Amniotic epithelial cell (primary cell): ENCODE results near the gene PCDHA1.

ENCODE experiments used
- DNase-seq: peaks from one replicate; pipeline ENCODE4 v3.0.0-alpha.2; 2010; ENCODE audit warnings: low read depth

Gene PCDHA1

DNA sequence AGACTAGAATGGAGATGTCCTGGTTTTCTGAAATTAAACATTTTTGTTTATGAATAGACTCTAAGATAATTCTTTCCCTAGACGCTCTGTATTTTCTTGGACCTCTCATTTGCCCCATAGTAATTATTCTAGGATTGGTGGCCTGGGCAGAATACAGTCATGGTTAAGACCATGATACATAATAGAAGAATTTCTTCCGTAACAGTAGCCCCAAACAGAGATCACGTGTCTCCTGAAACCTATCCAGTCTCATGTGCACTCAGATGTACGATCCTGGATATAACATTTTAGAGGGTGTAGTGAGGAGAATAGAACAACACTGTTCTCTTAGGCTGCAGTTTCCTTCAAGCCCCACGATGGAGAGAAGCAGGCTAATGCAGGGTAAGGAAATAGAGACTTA, 202.7 kb downstream of the PCDHA1 start:
- no peak for DNase-seq

DNA sequence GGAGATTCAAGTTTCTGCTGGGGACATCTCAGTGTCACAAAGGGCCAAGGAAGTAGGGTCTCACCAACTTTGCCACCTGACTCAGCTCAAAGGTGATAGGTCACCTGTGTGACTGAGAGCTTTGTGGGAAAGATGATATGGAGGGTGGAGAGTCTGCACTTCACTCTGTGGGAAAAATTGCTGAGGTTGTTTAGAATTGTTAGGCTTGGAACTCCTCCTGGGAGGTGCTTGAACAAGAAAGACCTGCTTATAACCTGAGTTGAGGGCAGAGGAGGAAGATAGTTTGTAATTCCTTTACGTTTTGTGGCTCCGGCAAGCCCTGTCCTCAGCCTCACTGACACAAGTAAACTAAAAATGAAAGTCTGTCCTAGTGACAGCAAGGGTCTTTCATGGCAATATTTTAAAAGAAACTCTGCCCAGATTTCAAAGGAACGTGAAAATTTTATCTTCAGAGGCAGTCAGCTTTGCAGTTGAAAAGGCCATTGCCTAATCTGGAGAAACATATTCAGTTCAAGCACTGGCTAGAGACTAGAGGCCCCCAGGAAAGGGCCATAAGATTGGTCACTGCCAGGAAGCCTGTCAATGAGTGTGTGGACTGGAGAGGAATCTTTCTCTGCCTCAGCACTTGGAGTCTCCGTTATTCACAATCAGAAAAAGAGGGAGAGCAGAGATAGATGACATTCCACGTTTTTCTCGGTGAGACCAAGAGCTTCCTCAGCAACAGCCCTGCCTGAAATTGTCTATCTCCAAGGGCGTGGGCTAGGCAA, 203.5 kb downstream of the PCDHA1 start:
- DNase-seq, result no peak

DNA sequence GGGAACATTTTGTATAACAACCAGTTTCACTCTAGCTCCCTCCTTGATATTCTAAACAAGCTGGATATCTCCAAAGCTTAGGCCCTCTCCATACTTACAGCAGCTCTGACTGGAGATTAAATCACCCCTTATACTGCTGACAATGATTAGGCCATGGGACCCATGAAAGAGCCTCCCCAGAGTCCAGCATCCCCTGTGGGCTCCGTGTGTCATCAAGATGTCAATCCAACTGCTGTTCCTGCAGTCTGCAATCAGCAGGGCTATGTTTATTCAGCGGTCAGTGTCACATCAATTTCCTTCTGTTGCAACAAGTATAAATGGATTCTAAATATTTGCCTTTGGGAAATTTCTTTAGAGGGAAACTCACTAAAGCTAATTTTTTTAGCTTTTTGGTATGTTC, 206.9 kb downstream of the PCDHA1 start:
- no peak for DNase-seq

DNA sequence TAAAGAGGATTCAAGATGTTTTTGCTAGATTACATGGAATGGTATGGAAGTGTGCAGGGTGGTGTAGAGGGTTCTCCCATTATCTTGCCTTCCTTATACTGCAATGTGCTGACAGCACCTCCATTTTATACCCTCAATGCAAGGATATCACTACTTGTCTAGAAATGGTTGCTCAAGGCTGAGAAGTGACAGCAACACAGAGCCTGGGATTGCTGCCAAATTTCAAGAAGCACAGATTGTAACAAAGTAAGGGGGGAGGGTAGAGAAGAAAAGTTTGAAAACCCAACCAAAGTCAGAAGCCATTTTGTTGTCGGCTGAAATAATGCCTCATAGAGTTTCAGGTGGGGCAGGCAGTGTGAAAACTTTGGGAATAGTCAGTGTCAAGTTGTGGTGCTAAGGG, 210.1 kb downstream of the PCDHA1 start:
- DNase-seq, result no peak

DNA sequence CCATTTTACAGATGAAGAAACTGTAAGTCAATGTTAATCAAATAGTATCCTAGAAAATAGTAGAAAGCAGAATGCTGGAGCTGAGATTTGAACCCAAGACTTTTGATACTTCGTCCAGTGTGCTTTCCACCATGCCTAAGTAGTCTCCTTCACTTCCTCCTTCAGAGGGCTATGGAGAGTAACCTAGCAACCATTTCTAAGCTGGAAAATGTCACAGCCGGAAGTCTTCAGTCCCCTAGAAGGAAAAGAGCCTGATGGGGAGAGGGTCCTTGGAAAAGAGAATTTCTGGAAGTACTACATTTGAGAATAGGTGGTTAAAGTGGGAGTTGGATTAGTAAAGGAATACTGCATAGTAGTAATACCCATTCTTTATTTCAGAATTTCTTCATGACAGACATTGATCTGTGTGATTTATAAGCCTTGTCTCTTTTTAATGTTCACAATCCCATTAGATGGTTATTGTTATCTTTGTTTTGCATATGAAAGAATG, 213.0 kb downstream of the PCDHA1 start:
- DNase-seq, result no peak

DNA sequence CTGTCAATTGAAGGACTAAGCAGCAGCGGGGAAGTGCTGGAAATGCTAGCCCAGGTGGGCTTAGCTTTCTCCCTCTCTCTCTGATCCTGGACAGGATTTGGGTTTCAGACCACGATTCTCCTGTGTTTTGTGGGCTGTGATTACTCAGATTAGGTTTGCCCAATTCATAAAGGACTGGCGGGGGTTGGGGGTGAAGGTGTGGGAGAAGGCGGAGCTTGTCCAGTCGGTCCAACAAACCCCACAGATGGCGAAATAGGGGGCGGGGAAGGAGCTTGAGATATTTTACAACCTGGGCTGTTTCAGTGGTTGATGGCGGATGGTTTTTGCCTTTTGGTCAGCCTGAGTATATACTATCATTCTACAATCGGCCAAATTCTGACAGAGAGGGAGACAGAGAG, 215.5 kb downstream of the PCDHA1 start:
- DNase-seq, result no peak

DNA sequence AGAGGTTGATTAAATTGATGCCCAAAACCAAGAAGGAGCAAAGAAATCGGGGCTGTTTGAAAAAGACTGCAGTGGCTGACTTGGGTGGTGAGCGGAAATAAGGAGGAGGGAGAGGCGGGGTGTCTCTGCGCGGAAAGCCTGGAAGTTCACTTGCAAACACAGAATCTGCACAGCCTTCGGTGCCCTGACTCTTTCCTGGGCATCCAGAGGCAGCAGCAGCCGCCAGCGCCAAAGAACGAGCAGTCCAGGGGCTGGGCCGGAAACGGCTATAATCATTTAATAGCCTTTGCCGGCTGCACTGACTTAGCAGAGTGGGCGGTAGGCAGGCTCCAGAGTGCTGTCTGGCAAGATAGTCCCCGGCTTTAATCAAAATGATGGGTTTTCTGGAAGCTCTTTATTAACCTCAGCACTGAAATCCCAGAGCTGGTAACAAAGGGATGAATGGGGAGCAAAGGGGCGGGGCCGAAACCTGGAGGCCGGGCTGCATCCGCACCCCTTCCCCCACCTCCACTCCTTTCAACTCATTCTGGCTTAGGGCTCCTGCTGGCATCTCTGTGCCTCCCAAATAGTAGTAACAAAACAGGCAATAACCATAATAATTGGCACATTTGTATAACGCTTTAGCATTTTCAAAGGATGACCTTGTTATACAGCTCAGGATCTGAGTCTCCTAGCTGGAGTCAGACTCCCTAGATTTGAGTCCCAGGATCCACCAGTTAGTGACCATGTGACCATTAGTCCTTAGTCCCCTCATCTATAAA, 216.1 kb downstream of the PCDHA1 start:
- DNase-seq, result no peak

DNA sequence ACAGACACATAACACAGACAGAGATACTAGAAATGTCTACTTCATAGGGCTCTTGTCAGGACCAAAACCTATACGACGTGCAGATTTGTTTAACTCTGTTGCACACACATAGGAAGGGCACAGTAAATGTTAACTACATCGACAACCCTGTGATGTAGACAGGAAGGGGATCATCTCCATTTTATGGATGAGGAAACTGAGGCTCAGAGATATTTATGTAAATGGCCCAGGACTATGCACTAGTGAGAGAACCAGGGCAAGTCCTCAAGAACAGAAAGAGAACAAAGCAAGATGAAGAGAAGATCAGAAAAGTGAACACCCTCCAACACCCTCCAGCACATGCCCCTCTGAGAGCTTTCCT, 216.6 kb downstream of the PCDHA1 start:
- DNase-seq, result no peak

DNA sequence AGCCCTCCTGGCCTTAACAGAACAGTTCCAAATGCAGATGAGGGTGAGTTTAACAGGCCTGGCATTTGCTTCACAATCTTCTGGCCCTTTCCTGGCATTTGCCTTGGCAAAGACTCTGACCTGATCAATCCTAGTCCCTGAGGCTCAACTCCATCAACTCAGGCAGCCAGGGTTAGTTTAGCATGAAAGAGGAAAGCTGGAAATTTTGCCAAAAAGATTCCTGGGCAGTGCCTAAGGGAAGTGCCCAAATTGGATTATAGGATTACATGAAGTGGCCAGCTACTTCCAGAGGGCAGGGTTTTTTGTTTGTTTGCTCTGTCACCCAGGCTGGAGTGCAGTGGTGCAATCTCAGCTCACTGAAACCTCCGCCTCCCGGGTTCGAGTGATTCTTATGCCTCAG, 217.1 kb downstream of the PCDHA1 start:
- DNase-seq, result no peak

DNA sequence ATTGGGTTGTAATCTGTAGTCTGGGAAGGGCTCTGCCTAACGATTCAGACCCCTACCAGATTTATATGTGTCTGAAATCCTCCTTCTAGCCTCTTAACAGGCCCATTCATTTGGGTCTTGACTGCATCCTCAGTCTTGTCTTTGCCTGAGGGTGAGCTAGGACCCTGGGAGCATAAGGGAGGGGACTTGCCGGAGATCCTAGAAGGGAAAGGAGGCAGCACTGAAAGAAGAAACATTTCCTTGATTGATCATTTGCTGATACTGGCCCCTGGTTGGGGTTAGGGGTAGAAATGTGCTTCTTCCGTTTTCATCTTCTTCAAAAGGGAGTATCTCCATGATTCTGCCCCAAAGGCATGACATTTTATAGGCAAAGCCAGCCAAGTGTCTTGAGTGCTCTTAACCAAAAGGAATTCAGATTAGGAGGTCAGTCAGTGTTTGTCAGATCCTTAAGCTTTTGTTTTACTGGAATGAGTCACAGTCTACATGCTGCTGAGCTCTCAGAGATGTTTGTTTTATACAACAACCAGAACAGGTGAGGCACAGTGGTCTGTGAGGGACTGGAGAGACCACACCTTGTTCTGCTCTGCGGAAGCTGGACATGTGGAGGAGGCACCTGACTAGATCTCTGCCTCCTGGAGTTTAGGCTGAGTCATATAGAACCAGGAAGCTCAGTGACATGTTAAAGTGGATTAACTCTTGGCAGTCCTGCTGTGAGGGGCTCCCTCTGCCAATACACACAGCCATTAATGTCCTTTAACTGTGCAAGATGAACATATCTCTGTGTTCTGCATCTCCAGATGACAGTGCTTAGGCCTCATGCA, 218.1 kb downstream of the PCDHA1 start:
- no peak for DNase-seq

DNA sequence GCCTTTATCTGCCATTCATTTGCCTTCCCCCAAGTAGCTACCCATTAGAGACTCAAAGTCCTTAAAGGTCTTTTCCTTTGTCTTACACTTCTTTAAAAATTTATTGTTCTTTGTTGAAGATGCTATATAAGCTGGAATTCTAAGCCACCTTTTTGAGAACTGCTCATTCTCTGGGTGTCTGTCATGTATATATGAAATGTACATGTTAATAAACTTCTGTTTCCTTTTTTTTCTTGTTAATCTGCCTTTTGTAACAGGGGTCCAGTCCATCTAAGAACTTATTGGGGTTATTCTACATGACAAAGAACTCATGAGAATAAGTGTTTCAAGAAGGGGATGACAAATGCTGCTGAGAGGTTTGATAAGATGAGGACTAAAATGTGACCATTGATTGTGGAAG, 221.9 kb downstream of the PCDHA1 start:
- no peak for DNase-seq

DNA sequence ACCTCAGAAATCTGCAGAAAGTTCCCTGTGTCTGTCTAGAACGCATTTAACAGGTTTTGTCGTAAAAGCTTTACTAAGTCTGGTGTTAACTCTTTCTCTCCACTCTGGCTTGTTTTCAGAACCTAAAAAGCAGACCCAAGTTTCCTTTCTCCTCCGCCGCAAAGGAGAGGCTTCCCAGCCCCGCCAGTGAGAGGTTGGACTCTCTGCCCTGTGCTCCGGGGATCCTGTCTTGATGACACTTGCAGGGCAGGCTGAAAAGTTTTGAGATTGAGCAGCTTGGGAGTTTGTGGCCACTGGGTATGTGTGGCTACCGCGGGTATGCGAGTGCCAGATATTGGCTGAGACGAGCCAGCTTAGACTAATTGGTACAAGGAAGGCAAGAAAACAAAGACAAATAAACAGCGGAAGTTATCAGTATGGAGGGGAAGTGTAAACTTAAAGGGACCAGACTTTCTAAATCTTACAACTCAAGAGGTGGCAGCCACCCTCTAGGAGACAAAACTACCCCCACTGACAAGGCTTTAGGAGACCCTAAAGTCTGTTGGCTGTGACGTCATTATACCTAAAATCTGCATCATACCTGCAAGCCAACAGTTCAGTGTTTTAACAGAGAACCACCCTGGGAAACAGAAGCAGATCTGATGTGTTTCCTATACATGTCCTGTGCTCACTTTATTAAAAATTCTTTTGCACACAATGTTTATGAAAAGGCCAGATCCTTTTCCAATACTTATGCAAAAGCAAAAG, 224.3 kb downstream of the PCDHA1 start:
- DNase-seq, result no peak

DNA sequence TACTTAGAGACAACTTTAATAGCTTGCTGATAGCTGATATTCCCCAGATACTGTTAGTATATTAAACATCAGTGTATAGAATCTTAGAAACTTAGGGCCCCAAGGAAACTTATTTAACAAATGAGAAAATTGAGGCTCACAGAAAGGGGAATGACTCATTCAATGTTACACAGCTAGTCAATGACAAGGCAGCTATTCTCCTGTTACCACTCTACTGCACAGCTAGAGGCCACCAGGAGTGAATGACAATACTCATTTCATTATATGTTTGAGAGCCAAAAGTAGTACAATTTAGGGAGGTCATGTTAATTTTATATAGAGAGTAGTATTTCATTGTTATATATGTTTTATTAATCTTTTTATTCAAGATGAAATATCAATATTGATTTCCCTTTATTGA, 232.0 kb downstream of the PCDHA1 start:
- no peak for DNase-seq

DNA sequence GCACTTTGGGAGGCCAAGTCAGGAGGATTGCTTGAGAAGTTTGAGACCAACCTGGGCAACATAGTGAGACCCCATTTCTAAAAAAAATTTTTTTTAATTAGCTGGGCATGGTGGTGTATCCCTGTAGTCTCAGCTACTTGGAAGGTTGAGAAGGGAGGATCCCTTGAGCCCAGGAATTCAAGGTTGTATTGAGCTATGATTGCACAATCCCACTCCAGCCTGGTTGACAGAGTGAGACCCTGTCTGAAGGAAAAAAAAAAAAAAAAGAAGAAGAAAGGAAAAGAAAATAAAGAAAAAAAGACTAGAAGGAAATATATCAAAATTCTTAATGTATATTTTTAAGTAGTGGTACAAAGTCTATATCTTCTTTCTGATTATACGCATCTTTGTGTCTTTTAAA, 236.4 kb downstream of the PCDHA1 start:
- DNase-seq, result no peak

DNA sequence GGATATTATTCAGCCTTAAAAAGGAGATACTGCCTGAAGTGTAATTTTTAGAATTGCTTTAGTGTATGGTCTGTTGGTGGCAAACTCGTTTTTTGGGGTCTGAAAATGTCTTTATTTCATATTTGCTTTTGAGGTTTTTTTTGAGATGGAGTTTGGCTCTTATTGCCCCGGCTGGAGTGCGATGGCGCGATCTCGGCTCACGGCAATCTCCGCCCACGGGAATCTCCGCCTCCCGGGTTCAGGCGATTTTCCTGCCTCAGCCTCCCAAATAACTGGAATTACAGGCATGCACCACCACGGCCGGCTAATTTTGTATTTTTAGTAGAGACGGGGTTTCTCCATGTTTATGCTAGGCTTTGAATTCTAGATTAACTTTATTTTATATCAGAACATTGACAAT, 245.1 kb downstream of the PCDHA1 start:
- no peak for DNase-seq

DNA sequence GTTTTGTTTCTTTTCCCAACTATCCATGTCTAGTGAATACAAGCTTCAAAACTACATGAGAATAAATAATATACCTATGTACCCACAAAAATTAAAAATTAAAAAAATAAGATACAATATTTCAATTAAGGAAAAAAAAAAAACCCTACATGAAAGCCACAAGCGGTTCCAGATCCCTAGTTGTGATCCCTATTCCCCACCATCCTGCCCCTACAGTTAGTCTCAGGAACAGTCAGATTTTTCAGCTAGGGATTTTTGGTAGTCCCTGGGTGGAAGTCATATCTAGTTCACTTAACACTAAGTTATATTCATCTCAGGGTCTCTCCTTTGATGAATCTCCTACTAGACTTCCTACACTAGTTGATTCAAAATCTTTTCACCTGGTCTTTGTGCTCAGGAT, 246.7 kb downstream of the PCDHA1 start:
- DNase-seq, result no peak

DNA sequence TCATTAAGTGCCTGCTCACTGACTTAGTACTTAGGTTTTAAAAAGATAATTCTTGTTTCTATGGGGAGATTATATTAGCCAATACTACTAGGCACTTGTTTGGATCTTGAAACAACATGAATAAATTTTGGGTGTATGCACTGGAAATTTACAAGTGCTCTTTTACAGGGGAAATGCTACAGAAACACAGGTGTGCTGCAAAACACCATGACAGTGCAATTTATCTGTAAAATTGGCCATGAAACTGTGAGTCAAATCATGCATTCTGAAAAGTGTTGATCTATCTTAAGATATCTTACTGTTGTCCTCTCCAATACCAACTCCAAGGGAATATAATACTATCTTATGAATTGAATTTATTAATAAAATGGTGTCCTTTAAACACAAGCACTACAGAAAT, 253.1 kb downstream of the PCDHA1 start:
- no peak for DNase-seq

DNA sequence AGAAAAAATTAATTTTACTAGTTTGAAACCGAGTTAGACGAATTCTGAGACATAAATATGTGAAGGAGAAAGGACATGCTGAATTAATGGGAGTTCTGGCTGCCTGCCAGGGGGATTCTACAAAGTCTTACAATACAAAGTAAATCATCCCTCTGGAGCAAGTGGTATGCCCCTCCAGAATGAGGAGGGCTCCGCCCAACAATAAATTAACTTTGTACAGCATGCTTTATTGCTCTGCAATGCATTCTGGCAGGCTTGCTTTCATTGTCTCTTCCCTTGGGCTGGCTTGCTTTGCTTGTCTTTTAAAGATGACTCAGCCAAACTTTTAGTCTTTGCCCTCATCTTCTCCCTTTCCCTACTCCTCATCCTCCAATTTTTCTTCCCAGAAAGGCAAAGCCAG, 253.6 kb downstream of the PCDHA1 start:
- DNase-seq, result no peak

DNA sequence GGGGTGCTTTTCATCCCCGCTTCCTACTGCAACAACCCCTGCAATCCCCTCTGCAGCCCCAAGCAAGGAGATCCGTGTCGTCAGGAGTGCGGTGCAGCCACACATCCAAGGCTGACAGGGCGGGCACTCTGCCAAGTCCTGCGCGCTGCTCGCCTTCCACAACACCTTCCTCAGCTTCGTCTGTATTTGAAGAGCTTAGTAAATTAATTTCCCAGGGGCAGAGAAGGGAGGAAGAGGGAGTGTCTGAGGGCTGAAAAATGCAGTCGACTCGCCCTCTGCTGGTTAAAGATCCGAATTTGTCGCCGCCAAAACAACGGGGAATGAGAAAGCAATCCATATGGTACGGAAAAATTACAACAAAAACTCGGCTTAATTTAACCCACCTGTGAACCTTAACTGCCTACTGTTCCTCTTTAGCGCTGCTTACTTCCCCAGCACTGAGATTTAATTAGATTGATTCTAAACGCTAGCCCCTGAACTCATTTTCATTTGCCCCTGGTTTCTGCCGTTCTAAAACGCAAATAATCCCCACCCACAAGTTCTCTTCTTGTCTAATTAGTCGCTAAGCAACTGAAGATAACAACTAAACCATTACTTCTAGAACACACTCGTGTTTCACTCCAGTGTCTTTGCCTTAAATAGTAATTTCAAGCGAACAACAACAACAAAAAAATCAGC, 254.3 kb downstream of the PCDHA1 start:
- DNase-seq, result no peak

DNA sequence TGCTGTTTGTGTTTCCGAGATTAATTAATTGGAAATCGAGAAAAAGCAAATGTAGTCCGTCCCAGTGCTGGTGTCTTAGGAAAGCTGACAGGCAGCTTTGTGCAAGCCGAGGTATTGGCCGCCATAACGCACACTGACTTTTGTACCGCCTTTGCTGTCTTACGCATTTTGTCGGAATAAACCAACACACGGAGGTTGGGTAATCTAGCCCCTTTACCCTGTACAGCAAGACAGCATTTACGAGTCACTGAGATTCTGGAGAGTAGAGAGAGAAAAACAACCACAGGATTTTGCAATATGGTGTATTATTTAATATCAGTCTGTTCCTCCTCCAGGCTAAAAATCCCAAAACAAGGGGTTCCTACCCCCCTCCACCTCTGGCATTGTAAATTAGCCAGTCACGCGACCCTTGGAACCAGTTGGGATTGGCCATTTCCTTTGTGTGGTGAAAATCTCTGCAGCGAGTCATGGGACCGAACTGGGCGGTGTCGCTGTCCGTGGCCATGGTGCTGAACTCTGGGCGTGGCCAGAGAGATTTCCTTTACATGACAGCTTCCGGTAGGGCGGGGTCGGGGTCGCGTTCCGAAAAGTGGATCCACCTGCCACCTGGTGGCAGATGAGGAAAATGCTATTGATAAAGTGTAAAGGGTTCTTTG, 255.0 kb downstream of the PCDHA1 start:
- peak; percentile 46 for DNase-seq

DNA sequence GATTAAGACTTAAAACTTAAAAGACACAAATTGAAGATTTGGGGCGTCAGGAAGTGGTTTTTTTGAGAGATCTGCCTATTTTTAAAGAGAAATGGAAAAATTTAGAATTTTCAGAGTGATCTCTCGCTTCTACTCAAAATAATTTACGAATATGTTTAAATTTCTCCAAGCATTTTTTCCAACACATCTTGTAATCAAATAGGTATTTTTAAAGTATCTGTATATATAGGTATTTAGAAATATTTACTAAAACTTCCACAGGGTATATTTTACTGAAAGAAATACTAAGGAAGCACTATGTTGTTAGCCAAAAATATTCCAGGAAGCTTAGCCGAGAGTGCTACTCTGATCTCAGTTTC, 255.5 kb downstream of the PCDHA1 start:
- DNase-seq, result no peak
